Common myeloid progenitor, CD34-positive (primary cell): ENCODE data around the gene CLCN3.
"Not testable (repeated sequence)": the region's sequence is repeated elsewhere in the genome, so short reads cannot be mapped to it uniquely, and the experiment has no call there.

Source experiments
- CTCF ChIA-PET: fragments of 350-600 bp; sonication (Branson Sonifier 250); formaldehyde crosslinking; loops from one replicate; lab custom pipeline; 2021; ENCODE audit warnings: antibody characterized with exemption; lab: Charles Lee
- POLR2A ChIA-PET: fragments of 350-600 bp; sonication (Branson Sonifier 250); formaldehyde crosslinking; loops from one replicate; lab custom pipeline; 2021; ENCODE audit warnings: antibody characterized with exemption; lab: Charles Lee
- DNase-seq, 3 donors: peaks; one replicate each; pipeline versions ENCODE4 v3.0.0 to v3.0.0-alpha.2; 2013
- H3K27ac ChIP-seq, 2 experiments: 1 replicate in 1 of 2; 2 replicates in 1 of 2; pipeline ENCODE4 v1.7.0; 2013; ENCODE audit warnings: inconsistent platforms in 2 of 2, low read length in 2 of 2, mild to moderate bottlenecking in 2 of 2, low read depth in 1 of 2, moderate library complexity in 1 of 2; ENCODE audit not compliant: severe bottlenecking in 2 of 2, insufficient read depth in 1 of 2, poor library complexity in 1 of 2
- H3K27me3 ChIP-seq, 5 experiments: replicated peaks in 2 of 5; 1 replicate in 3 of 5; 2 replicates in 2 of 5; pipeline versions ENCODE4 v1.6.1 to v1.7.0; 2013; ENCODE audit warnings: low read length in 4 of 5, mild to moderate bottlenecking in 2 of 5, moderate library complexity in 2 of 5, inconsistent platforms in 1 of 5; ENCODE audit not compliant: insufficient read depth in 5 of 5, control insufficient read depth in 4 of 5
- H3K36me3 ChIP-seq, 4 experiments: 1 replicate in 2 of 4; 2 replicates in 2 of 4; pipeline versions ENCODE4 v1.6.1 to v1.7.0; 2013; ENCODE audit warnings: low read length in 3 of 4, control low read depth in 1 of 4, mild to moderate bottlenecking in 1 of 4; ENCODE audit not compliant: control insufficient read depth in 4 of 4, insufficient read depth in 4 of 4
- H3K4me1 ChIP-seq, 4 experiments: 1 replicate in 3 of 4; 2 replicates in 1 of 4; pipeline versions ENCODE4 v1.6.1 to v1.7.1; 2013; ENCODE audit warnings: low read length in 3 of 4, mild to moderate bottlenecking in 3 of 4, control low read depth in 1 of 4, inconsistent platforms in 1 of 4, moderate library complexity in 1 of 4; ENCODE audit not compliant: control insufficient read depth in 4 of 4, insufficient read depth in 4 of 4; ENCODE audit errors: control extremely low read depth in 1 of 4
- H3K4me3 ChIP-seq, 7 experiments: 1 replicate in 4 of 7; 2 replicates in 3 of 7; pipeline versions ENCODE4 v1.5.1 to v1.7.0; 2013; ENCODE audit warnings: mild to moderate bottlenecking in 7 of 7, low read length in 6 of 7, moderate library complexity in 6 of 7, inconsistent platforms in 2 of 7, low read depth in 2 of 7, control low read depth in 1 of 7; ENCODE audit not compliant: insufficient read depth in 4 of 7, control insufficient read depth in 1 of 7; ENCODE audit errors: extremely low read depth in 1 of 7
- H3K9me3 ChIP-seq, 5 experiments: 1 replicate in 4 of 5; 2 replicates in 1 of 5; pipeline versions ENCODE4 v1.6.1 to v1.7.1; 2013; ENCODE audit warnings: low read length in 4 of 5, mild to moderate bottlenecking in 2 of 5, inconsistent platforms in 1 of 5, low read depth in 1 of 5, moderate library complexity in 1 of 5; ENCODE audit not compliant: control insufficient read depth in 4 of 5, insufficient read depth in 2 of 5; ENCODE audit errors: control extremely low read depth in 1 of 5
- WGBS: methylation state at CpG from one replicate; pipeline ENCODE4 v1.1.5; 2013; ENCODE audit not compliant: insufficient coverage; 5-methylcytosine and 5-hydroxymethylcytosine counted together

CLCN3 gene

DNA sequence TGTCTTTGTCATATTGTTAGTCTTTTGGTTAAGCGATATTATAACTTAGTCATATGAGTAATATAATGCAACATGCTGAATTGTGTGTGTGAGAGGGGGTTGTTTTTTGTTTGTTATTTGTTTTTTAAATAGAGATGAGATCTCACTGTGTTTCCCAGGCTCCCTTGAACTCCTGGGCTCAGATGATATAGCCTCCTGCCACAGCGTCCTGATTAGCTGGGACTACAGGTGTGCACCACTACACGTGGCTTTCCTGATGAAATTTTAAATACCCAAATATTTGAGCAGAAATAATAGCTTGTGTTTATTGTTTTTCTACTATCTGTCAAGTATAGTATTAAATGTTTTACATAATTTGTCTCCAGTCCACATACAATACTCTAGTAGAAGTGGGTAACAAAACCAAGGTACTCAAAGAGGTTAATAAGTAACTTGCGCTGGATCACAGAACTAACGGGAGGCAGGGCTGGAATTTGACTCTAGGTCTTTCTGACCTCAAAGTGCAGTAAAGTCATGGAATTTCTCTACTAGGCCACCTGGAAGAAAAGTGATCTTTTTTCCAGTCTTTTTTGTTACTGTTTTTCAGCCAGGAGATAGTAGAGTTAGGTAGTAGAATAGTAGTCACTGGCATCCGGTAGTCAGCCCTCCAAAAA is 47.8 kb downstream of the CLCN3 start:
- H3K36me3 ChIP-seq = peaks cover 0 to 2% (median 0%) of the 10 kb centered on the region in 4 experiments
- CTCF ChIA-PET = no interaction called here
- POLR2A ChIA-PET = no interaction called here
- no peak overlapping the region for H3K4me3 ChIP-seq
- WGBS = 100% methylated on average over 2 of the region's 6 CpGs
- peaks cover 12 to 27% (median 19%) of the 10 kb centered on the region in 4 experiments for H3K4me1 ChIP-seq
- H3K9me3 ChIP-seq = no peaks in the 10 kb centered on the region
- no peak overlapping the region for H3K27ac ChIP-seq
- DNase-seq = no peak
- no peaks in the 10 kb centered on the region for H3K27me3 ChIP-seq

DNA sequence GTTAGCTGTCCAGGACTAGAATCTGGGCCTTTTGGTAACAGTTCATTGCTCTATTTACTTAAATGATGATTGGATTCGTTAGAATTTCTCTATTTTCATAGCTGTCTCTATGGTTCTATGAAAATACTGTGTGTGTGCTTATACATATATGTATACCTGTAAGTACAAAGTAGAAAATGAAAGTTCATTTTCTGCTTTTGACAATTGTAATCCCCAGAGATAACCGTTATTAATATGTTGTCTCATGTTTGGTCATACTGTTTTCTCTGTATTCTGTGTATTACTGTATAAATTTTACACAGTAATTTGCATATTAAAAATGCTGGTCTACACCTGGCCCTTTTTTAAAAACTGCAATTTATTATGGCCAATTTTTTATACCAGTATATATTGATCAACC is 55.4 kb downstream of the CLCN3 start:
- Histone ChIP-seq H3K9me3 (peaks cover 0 to 1% (median 0%) of the 10 kb centered on the region in 5 experiments), H3K4me3 (no peak overlapping the region), H3K27me3 (no peaks in the 10 kb centered on the region), H3K4me1 (no peaks in the 10 kb centered on the region), H3K36me3 (peaks cover 0 to 4% (median 2%) of the 10 kb centered on the region in 4 experiments), H3K27ac (no peak overlapping the region)
- WGBS = no CpG with 5 or more reads among the region's 2 CpGs
- CTCF ChIA-PET = interaction anchor here (1.2 kb wide), 1 partner anchor 99 kb away, joined by 3 read pairs; no protein-coding TSS in a partner anchor
- POLR2A ChIA-PET = no interaction called here
- DNase-seq = no peak

DNA sequence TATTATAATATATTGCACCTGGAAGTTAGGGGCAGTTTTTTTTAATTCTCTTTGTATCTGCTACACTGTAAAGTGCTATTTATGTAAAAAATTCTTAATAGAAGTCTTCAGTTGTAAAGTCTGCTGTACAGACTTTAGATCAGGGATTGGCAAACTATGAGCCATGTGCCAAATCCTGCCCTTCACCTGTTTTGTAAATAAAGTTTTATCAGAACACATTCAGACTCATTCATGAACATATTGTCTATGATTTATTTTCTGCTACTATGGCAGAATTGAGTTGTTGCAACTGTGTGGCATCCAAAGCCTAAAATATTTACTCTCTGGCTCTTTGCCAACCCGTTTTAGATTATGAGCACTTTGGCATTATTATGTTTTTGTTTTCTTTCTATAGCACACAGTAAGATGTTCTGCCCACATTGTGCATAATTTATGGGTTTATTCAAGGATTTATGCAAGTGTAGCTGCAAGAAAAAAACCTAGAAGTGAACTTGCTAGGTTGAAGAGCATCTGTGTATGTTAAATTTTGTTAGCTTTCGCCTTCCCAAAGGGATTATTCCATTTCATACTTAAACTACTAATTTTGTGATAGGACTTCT is 56.9 kb downstream of the CLCN3 start:
- ChIA-PET CTCF (interaction anchor here (0.5 to 0.7 kb wide), 2 partner anchors 59 to 1338 kb away, joined by 3 read pairs; no protein-coding TSS in a partner anchor), POLR2A (no interaction called here)
- WGBS = no CpG with 5 or more reads among the region's 2 CpGs

DNA sequence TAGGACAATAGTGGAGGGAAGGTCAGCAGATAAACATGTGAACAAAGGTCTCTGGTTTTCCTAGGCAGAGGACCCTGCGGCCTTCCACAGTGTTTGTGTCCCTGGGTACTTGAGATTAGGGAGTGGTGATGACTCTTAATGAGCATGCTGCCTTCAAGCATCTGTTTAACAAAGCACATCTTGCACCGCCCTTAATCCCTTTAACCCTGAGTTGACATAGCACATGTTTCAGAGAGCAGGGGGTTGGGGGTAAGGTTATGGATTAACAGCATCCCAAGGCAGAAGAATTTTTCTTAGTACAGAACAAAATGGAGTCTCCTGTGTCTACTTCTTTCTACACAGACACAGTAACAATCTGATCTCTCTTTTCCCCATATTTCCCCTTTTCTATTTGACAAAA is 58.1 kb downstream of the CLCN3 start:
- H3K9me3 ChIP-seq, POLR2A ChIA-PET, DNase-seq, H3K4me1 ChIP-seq, CTCF ChIA-PET, H3K36me3 ChIP-seq, H3K27ac ChIP-seq, H3K4me3 ChIP-seq, H3K27me3 ChIP-seq: not testable (repeated sequence)
- WGBS = no CpG with 5 or more reads among the region's 2 CpGs

More for the DNA sequence above, 56.9 kb downstream of the CLCN3 start:
- Histone ChIP-seq H3K36me3 (peaks cover 0 to 4% (median 2%) of the 10 kb centered on the region in 4 experiments), H3K27ac (no peak overlapping the region), H3K4me3 (no peak overlapping the region), H3K4me1 (no peaks in the 10 kb centered on the region), H3K27me3 (no peaks in the 10 kb centered on the region), H3K9me3 (peaks cover 0 to 1% (median 0%) of the 10 kb centered on the region in 5 experiments)
- DNase-seq = no peak

DNA sequence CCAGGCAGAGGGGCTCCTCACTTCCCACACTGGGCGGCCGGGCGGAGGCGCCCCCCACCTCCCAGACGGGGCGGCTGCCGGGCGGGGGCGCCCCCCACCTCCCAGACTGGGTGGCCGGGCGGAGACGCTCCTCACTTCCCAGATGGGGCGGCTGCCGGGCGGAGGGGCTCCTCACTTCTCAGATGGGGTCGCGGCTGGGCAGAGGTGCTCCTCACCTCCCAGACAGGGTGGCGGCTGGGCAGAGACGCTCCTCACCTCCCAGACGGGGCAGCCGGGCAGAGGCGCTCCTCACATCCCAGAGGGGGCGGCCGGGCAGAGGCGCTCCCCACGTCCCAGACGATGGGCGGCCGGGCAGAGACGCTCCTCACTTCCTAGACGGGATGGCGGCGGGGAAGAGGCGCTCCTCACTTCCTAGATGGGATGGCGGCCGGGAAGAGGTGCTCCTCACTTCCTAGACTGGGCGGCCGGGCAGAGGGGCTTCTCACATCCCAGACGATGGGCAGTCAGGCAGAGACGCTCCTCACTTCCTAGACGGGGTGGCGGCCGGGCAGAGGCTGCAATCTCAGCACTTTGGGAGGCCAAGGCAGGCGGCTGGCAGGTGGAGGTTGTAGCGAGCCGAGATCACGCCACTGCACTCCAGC is 58.7 kb downstream of the CLCN3 start:
- H3K4me3 ChIP-seq, H3K27ac ChIP-seq, H3K36me3 ChIP-seq, H3K4me1 ChIP-seq, H3K9me3 ChIP-seq, CTCF ChIA-PET, H3K27me3 ChIP-seq, DNase-seq, POLR2A ChIA-PET: not testable (repeated sequence)
- WGBS = 97% methylated on average over 32 of the region's 47 CpGs

DNA sequence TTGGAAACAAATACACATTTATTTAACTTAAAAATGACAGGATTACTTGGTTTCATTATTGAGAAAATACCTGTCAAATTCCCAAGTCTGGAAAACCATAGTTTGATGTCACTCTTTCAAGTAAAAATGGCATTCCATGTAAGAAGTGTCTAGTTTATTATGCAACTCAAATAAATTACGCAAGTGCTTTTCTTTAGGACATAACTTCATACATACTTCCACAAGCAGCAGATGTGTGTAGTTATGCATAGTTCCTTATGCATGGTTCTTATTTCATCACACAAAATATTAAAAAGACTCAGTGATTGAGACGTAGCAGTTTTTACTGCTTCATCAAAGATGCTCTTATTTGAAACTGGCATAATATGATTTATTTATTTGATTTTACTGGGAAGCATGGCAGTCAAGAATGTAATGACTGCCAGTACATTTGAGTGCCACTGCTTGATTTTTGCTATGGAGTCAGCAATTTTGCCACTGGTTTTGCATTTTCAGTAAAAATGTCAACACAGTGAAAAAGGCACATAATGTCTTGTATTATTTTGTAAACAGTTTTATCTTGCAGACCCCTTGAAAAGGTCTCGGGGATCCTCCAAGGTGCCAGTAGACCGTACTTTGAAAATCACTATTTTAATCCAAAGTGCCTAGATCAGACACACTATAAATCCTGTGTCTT is 62.1 kb downstream of the CLCN3 start:
- Histone ChIP-seq H3K4me1 (no peaks in the 10 kb centered on the region), H3K4me3 (no peak overlapping the region), H3K9me3 (peaks cover 0 to 1% (median 0%) of the 10 kb centered on the region in 5 experiments), H3K27ac (no peak overlapping the region), H3K27me3 (no peaks in the 10 kb centered on the region), H3K36me3 (peaks cover 0 to 10% (median 2%) of the 10 kb centered on the region in 4 experiments)
- CTCF ChIA-PET = no interaction called here
- POLR2A ChIA-PET = no interaction called here
- WGBS = no CpG with 5 or more reads among the region's 4 CpGs
- DNase-seq = no peak
